GM03348 (cell line): Measurements from ENCODE around the gene MUC5B.
"Not testable (repeated sequence)": the region's sequence is repeated elsewhere in the genome, so short reads cannot be mapped to it uniquely, and the experiment has no call there.

Source experiments
- DNase-seq: peaks from one replicate; pipeline ENCODE4 v3.0.0; 2012; ENCODE audit warnings: low spot score

MUC5B gene, protein sequence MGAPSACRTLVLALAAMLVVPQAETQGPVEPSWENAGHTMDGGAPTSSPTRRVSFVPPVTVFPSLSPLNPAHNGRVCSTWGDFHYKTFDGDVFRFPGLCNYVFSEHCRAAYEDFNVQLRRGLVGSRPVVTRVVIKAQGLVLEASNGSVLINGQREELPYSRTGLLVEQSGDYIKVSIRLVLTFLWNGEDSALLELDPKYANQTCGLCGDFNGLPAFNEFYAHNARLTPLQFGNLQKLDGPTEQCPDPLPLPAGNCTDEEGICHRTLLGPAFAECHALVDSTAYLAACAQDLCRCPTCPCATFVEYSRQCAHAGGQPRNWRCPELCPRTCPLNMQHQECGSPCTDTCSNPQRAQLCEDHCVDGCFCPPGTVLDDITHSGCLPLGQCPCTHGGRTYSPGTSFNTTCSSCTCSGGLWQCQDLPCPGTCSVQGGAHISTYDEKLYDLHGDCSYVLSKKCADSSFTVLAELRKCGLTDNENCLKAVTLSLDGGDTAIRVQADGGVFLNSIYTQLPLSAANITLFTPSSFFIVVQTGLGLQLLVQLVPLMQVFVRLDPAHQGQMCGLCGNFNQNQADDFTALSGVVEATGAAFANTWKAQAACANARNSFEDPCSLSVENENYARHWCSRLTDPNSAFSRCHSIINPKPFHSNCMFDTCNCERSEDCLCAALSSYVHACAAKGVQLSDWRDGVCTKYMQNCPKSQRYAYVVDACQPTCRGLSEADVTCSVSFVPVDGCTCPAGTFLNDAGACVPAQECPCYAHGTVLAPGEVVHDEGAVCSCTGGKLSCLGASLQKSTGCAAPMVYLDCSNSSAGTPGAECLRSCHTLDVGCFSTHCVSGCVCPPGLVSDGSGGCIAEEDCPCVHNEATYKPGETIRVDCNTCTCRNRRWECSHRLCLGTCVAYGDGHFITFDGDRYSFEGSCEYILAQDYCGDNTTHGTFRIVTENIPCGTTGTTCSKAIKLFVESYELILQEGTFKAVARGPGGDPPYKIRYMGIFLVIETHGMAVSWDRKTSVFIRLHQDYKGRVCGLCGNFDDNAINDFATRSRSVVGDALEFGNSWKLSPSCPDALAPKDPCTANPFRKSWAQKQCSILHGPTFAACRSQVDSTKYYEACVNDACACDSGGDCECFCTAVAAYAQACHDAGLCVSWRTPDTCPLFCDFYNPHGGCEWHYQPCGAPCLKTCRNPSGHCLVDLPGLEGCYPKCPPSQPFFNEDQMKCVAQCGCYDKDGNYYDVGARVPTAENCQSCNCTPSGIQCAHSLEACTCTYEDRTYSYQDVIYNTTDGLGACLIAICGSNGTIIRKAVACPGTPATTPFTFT (N-terminal part only)

DNA sequence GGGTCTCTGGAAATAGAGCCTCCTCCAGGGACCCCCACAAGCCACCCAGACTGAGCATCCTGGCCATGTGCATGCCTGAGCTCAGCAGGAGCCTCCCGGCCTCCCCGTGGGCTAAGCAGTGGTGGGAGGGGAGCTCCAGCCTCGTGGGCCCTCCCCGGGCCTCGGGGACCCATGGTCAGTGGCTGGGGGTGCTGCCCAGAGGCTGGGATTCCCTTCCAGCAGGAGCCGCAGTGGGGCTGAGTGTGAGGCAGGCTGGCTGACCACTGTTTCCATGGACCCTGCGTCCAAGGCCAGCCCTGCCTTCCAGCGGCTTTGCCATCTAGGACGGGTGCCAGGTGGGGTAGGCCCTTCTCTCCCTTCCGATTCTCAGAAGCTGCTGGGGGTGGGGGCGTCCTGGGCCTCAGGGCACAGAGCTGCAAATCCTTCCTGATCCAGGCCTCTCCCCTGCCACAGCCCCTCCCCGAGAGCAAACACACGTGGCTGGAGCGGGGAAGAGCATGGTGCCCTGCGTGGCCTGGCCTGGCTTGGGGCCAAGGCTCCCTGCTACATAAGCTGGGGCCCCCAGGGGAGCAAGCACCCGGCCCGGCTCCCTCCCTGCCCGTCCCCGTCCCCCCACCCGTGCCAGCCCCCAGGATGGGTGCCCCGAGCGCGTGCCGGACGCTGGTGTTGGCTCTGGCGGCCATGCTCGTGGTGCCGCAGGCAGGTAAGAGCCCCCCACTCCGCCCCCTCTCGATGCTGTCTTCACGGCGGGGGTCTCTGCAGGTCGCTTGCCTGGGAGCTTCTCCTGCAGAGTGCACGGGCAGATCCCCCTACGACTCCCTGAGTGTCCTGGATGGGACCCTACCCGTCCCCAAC, at the start of gene MUC5B:
TSS of gene MUC5B (plus strand) at position 576 of the 855 bp plus-strand sequence. CDS start at position 634, 58 bp downstream.
- DNase-seq: no peak

DNA sequence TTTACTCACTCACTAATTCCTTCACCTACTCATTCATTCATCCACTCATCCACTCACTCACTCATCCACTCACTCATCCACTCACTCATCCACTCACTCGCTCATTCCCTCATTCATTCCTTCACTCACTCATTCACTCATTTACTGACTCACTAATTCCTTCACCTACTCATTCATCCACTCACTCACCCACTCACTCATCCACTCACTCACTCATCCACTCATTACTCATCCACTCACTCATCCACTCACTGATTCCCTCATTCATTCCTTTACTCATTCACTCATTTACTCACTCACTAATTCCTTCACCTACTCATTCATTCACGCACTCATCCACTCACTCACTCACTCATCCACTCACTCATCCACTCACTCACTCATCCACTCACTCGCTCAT, 49.5 kb upstream of the MUC5B start:
- not testable (repeated sequence) for DNase-seq

DNA sequence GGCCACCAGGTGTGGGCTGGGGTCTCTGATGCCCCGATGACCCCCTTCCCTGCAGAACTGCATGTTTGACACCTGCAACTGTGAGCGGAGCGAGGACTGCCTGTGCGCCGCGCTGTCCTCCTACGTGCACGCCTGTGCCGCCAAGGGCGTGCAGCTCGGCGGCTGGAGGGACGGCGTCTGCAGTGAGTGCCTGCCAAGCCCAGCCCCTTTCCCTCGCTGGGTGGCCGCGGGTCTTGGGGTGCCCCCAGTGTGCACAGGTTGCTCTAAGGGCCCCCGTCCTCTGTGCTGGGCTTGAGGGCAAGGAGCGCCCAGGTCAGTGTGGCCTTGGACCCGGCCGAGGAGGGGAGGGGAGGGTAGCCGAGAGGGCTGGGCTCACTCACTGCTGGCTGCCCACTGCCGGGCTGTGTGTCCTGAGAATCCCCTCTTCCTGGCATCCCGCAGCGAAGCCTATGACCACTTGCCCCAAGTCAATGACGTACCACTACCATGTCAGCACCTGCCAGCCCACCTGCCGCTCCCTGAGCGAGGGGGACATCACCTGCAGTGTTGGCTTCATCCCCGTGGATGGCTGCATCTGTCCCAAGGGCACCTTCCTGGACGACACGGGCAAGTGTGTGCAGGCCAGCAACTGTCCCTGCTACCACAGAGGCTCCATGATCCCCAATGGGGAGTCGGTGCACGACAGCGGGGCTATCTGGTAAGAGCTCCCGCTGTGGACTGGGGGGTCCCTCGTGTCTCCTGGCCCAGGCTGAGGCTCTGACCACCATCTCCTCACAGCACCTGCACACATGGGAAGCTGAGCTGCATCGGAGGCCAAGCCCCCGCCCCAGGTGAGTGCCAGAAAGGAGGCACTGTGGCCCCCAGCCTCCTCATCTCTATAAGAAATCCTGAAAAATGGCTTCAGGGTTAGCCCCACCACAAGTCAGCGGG, 48.2 kb upstream of the MUC5B start:
- no peak for DNase-seq

DNA sequence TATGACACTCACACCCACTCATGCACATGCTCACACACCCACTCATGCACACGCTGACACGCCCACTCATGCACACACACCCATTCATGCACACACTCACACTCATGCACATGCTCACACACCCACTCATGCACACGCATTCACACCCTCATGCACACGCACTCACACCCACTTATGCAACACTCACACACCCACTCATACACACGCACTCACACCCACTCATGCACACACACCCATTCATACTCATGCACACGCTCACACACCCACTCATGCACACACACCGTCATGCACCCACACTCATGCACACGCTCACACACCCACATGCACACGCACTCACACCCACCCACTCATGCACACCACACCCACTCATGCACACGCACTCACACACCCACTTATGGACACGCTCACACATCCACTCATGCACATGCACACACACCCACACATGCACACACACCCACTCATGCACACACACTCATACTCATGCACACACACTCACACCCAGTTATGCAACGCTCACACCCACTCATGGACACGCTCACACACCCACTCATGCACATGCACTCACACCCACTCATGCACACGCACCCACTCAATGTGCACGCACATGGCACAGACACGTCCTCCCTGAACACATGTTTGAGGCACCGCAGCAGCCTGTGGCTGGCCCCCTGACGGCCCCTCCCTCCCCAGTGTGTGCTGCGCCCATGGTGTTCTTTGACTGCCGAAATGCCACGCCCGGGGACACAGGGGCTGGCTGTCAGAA, 47.2 kb upstream of the MUC5B start:
- DNase-seq: no peak

DNA sequence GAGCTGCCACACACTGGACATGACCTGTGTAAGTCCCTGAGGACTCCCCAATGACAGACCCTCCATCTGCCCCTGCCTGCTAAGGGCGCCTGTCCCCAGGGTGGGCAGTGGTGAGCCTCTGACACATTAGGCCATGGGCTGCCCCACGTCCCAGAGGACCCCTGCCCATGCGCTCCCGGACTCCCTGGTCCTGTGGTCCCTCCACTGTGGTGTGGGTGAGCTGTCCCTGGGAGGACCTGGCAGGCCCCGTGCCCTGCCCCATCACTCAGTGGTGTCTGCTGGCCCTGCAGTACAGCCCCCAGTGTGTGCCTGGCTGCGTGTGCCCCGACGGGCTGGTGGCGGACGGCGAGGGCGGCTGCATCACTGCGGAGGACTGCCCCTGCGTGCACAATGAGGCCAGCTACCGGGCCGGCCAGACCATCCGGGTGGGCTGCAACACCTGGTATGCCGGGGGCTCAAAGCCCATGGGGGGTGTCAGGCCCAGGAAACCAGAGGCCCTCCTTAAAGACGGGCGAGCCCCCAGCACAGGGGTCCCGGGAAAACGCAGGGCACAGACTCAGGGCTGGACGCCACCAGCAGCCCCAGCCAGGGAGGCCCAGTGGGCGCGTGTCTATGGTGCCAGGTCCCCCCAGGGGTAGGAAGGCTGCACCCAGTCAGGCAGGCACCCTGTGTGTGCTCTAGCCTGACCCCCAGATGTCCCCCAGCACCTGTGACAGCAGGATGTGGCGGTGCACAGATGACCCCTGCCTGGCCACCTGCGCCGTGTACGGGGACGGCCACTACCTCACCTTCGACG, 46.4 kb upstream of the MUC5B start:
- DNase-seq: no peak

DNA sequence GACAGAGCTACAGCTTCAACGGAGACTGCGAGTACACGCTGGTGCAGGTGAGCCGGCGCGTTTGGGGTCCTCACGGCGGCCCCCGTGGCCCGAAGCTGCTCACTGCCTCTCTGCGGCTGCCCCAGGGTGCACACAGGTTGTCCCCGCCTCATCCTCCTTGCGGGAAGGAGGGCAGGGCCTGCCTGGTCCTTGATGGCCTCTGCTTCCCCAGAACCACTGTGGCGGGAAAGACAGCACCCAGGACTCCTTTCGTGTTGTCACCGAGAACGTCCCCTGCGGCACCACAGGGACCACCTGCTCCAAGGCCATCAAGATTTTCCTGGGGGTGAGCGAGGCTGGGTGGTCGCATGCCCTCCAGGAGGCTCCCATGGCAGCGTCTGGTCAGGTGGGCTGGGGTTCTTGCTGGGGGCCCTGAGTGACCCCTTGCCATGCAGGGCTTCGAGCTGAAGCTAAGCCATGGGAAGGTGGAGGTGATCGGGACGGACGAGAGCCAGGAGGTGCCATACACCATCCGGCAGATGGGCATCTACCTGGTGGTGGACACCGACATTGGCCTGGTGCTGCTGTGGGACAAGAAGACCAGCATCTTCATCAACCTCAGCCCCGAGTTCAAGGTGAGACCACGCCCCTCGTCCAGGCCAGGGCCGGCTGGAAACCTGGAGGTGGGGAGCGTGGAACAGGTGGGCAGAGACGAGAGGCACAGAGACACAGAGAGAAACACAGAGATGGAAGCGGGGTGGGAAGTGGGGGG, 45.7 kb upstream of the MUC5B start:
- DNase-seq: no peak

DNA sequence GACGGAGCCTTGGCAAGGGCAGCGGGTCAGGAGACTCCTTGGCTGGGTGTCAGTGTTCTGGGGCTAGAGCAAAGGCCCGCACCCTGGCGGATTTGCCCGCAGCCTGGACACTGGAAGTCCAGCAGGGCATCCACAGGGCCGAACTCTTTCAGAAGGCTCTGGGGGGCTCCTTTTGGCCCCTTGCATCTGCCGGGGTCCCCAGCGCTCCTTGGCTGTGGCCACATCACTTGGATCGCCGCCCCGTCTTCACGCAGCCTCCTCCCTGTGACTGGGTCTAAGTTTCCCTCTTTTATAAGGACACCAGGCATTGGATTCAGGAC, 45.1 kb upstream of the MUC5B start:
- no peak for DNase-seq

DNA sequence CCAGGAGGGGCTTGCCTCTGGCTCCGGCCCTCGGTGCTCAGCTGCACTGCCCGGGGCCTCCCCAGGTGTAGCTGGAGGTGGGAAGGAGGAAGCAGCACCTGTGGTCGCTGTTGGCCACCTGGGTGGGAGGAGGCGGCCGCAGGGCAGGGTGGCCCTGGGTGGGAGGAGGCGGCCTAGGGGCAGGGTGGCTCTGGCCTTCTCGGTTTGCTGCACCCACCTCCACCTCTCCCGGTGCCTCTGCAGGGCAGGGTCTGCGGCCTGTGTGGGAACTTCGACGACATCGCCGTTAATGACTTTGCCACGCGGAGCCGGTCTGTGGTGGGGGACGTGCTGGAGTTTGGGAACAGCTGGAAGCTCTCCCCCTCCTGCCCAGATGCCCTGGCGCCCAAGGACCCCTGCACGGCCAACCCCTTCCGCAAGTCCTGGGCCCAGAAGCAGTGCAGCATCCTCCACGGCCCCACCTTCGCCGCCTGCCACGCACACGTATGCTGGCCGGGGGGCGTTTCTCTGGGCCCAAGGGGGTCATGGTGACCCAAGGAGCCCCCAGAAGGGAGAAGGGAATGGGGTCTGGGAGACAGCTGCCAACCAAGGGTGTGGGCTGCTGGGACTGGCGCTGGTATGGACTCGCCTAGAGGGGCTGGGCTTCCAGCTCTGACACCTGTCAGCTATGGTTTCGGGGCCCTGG, 44.5 kb upstream of the MUC5B start:
- DNase-seq: no peak

DNA sequence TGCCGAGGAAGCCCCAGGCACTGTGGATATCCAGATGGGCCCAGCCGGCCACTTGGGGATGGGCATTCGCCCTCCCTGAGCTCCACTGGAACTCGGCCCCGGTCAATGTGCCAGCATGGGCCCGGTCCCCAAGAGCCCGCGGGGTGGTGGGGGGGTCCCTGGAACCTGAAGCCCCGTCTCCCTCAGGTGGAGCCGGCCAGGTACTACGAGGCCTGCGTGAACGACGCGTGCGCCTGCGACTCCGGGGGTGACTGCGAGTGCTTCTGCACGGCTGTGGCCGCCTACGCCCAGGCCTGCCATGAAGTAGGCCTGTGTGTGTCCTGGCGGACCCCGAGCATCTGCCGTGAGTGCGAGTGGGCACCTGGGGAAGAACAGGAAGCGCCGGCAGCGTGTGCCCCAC, 44.0 kb upstream of the MUC5B start:
- DNase-seq: no peak

DNA sequence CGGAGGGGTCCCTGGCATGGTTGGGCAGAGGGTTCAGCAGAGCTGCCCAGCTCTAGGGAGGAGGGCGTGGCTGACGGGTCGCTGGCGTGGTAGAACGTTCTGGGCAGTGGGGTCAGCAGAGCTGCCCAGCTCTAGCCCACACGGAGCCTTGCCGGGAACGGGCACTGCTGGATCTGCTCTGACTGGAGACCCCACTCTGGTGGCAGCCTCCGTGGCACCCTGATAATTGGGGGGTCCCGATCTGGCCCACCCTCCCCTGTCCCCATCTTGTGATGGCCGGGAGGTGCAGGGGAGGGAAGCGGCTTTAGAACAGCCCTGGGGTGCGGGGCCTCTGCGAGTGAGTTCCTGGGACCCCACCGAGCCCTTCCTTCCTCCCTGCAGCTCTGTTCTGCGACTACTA, 43.2 kb upstream of the MUC5B start:
- no peak for DNase-seq

DNA sequence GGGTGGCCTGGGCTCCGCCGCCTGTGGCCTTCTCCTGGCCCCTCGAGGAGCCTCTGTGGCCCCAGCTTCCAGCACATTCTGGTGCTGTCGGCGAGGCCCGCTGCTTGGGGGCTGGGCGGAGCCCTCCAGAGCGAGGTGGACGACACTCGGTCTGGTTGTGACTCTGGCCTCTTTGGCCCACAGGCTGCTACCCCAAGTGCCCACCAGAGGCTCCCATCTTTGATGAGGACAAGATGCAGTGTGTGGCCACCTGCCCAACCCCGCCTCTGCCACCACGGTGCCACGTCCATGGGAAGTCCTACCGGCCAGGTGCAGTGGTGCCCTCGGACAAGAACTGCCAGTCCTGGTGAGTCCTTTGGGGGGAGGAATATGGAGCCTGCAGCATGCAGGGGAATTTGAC, 42.7 kb upstream of the MUC5B start:
- no peak for DNase-seq

DNA sequence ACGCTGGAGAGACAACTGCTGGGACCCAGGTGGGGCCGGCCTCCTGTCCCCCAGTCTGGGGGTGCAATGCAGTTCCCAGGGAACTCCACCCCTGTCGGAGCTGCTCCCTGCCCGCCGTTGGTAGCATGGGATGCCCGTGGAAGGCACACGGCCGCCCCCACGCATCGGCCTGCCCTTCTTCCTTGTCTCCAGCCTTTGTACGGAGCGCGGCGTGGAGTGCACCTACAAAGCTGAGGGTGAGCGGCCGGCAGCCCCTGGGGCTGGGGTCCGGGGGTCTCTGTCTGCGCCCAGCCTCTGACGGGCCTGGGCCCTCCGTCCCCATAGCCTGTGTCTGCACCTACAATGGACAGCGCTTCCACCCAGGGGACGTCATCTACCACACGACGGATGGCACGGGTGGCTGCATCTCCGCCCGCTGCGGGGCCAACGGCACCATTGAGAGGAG, 41.9 kb upstream of the MUC5B start:
- DNase-seq: no peak

DNA sequence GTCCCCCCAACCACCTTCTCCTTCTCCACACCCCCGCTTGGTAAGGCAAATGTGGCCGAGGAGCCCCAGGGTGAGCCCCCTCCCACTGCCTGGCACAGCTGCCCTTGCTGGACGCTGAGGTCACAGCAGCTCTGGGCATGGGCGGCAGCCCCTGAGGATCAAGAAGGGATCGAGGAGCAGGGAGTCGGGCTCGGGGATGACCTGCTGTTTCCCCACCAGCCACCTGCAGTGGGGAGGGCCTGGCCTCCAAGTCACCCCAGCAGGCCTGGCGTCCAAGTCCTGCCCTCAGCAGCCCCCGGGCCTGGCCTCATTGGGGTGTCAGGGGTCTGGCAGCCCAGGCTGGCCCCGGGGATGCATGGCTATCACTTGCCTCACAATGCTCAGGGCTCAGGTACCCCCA, 41.4 kb upstream of the MUC5B start:
- no peak for DNase-seq

DNA sequence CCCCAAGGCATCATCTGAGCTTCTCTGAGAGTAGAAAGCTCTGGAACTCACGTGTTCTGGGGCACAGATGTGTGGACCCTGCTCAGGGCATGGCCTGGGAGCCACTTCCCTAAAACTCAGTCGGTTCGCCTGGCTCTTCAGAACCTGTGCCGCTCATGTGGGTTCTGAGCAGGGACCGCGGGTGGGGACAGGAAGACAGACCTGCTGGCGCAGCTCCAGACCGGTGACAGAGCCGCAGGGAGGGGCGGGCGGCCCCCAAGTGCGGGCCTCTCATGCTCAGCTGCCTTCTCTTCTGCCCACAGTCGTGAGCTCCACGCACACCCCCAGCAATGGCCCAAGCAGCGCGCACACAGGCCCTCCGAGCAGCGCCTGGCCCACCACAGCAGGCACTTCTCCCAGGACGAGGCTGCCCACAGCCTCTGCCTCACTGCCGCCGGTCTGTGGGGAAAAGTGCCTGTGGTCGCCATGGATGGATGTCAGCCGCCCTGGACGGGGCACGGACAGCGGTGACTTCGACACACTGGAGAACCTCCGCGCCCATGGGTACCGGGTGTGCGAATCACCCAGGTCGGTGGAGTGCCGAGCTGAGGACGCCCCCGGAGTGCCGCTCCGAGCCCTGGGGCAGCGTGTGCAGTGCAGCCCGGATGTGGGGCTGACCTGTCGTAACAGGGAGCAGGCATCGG, 40.9 kb upstream of the MUC5B start:
- no peak for DNase-seq

DNA sequence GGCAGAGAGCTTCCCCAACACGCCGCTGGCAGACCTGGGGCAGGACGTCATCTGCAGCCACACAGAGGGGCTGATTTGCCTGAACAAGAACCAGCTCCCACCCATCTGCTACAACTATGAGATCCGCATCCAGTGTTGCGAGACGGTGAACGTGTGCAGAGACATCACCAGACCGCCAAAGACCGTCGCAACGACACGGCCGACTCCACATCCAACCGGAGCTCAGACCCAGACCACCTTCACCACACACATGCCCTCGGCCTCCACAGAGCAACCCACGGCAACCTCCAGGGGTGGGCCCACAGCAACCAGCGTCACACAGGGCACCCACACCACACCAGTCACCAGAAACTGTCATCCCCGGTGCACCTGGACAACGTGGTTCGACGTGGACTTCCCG, 38.7 kb upstream of the MUC5B start:
- not testable (repeated sequence) for DNase-seq

DNA sequence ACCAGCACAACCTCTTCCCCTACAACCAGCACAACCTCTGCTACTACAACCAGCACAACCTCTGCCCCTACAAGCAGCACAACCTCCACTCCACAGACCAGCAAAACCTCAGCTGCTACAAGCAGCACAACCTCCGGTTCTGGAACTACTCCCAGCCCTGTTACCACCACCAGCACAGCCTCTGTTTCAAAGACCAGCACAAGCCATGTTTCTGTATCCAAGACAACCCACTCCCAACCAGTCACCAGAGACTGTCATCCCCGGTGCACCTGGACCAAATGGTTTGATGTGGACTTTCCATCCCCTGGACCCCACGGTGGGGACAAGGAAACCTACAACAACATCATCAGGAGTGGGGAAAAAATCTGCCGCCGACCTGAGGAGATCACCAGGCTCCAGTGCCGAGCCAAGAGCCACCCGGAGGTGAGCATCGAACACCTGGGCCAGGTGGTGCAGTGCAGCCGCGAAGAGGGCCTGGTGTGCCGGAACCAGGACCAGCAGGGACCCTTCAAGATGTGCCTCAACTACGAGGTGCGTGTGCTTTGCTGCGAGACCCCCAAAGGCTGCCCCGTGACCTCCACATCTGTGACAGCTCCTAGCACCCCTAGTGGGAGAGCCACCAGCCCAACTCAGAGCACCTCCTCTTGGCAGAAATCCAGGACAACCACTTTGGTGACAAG, 34.3 kb upstream of the MUC5B start:
- not testable (repeated sequence) for DNase-seq
